Keratinocyte (primary cell): Measurements from ENCODE around the gene CISD1.

Experiments used
- EZH2 ChIP-seq: IDR thresholded peaks from one replicate; pipeline ENCODE4 v1.6.1; 2012; ENCODE audit warnings: inconsistent platforms, mild to moderate bottlenecking, low read length, moderate library complexity
- TF ChIP-seq, protein P1 (sequence below), 3 experiments: IDR thresholded peaks in 1 of 3; conservative IDR thresholded peaks in 1 of 3; optimal IDR thresholded peaks in 1 of 3; 2 replicates in 2 of 3; 3 replicates in 1 of 3; pipeline versions ENCODE3 to v1.5.1; 2011; ENCODE audit warnings: low read length in 3 of 3, mild to moderate bottlenecking in 3 of 3, moderate library complexity in 2 of 3, control low read depth in 1 of 3, inconsistent platforms in 1 of 3; ENCODE audit not compliant: insufficient read depth in 2 of 3; ENCODE audit errors: extremely low read depth in 1 of 3

GRCh38 chr10:58322835-58323209 is 53.9 kb downstream of the CISD1 start:
- TF ChIP-seq, protein P1, sequence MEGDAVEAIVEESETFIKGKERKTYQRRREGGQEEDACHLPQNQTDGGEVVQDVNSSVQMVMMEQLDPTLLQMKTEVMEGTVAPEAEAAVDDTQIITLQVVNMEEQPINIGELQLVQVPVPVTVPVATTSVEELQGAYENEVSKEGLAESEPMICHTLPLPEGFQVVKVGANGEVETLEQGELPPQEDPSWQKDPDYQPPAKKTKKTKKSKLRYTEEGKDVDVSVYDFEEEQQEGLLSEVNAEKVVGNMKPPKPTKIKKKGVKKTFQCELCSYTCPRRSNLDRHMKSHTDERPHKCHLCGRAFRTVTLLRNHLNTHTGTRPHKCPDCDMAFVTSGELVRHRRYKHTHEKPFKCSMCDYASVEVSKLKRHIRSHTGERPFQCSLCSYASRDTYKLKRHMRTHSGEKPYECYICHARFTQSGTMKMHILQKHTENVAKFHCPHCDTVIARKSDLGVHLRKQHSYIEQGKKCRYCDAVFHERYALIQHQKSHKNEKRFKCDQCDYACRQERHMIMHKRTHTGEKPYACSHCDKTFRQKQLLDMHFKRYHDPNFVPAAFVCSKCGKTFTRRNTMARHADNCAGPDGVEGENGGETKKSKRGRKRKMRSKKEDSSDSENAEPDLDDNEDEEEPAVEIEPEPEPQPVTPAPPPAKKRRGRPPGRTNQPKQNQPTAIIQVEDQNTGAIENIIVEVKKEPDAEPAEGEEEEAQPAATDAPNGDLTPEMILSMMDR (optimal IDR thresholded peaks at IDR 0.05 in 1 of 3, IDR thresholded peaks at IDR 0.05 in 1 of 3, conservative IDR thresholded peaks at IDR 0.05 in 1 of 3; ENCODE audit: extremely low read depth in 1 of 3, insufficient read depth in 2 of 3, low read length in 3 of 3): no peak
- no peak for TF ChIP-seq EZH2
